A673 (cell line): ENCODE data around the gene ZFP62. TPM values are rescaled to one million over a fixed set of nuclear protein-coding genes. Genes with fewer than 3 reads are reported as not detected.

ENCODE experiments used
- BruUV-seq: library from RNA; stranded (reverse); fragments of 400-500 nt; replicated peaks from 2 replicates; lab custom pipeline; 2021; lab: Mats Ljungman, UMichigan
- CTCF ChIA-PET: fragments of 300-600 bp; sonication (Branson Sonifier 250); formaldehyde crosslinking; loops from one replicate; lab custom pipeline; 2022; ENCODE audit warnings: antibody characterized with exemption; lab: Charles Lee
- POLR2A ChIA-PET: fragments of 300-600 bp; sonication (Branson Sonifier 250); formaldehyde crosslinking; loops from one replicate; lab custom pipeline; 2022; ENCODE audit warnings: antibody characterized with exemption; ENCODE audit not compliant: low non-redundant PET; lab: Charles Lee
- DNase-seq: peaks from one replicate; pipeline ENCODE4 v3.0.0-alpha.2; 2015; ENCODE audit warnings: low spot score
- H3K27ac ChIP-seq: fragments of 200-600 bp; sonication (generic); 2 replicates; pipeline ENCODE4 v1.5.1; 2016; ENCODE audit warnings: mixed run types, low read depth, mild to moderate bottlenecking, mixed read lengths, antibody characterized with exemption, low read length; ENCODE audit not compliant: poor library complexity, severe bottlenecking
- H3K27me3 ChIP-seq: fragments of 200-600 bp; sonication (generic); replicated peaks from 2 replicates; pipeline ENCODE4 v1.6.1; 2017; ENCODE audit warnings: mixed run types, low read depth, mild to moderate bottlenecking, mixed read lengths, antibody characterized with exemption, low read length; ENCODE audit not compliant: insufficient read depth, poor library complexity
- H3K36me3 ChIP-seq: fragments of 200-600 bp; sonication (generic); 2 replicates; pipeline ENCODE4 v1.6.1; 2016; ENCODE audit warnings: mixed run types, mild to moderate bottlenecking, mixed read lengths, antibody characterized with exemption, low read length; ENCODE audit not compliant: insufficient read depth, poor library complexity, severe bottlenecking
- H3K4me1 ChIP-seq: fragments of 200-600 bp; sonication (generic); 2 replicates; pipeline ENCODE4 v1.6.1; 2017; ENCODE audit warnings: mixed run types, mild to moderate bottlenecking, mixed read lengths, antibody characterized with exemption, low read length; ENCODE audit not compliant: insufficient read depth, poor library complexity, severe bottlenecking
- H3K4me3 ChIP-seq: fragments of 200-600 bp; sonication (generic); 2 replicates; pipeline ENCODE4 v1.5.1; 2016; ENCODE audit warnings: low read depth, mixed run types, mild to moderate bottlenecking, mixed read lengths, low read length; ENCODE audit not compliant: poor library complexity, severe bottlenecking
- H3K9me3 ChIP-seq: fragments of 200-600 bp; sonication (generic); 2 replicates; pipeline ENCODE4 v1.6.1; 2016; ENCODE audit warnings: mixed run types, low read depth, mild to moderate bottlenecking, mixed read lengths, antibody characterized with exemption, low read length; ENCODE audit not compliant: poor library complexity, severe bottlenecking
- CTCF ChIP-seq: fragments of 300-800, 200-600 bp; sonication (generic); conservative IDR thresholded peaks from 2 replicates; pipeline ENCODE4 v1.5.1; 2017; ENCODE audit warnings: low read depth, mild to moderate bottlenecking, antibody characterized with exemption, low read length, moderate library complexity, mixed read lengths
- EZH2 ChIP-seq: fragments of 200-600 bp; sonication (generic); IDR thresholded peaks from 2 replicates; pipeline ENCODE4 v1.6.1; 2017; ENCODE audit warnings: borderline replicate concordance, low read depth, mild to moderate bottlenecking, mixed read lengths, antibody characterized with exemption, low read length; ENCODE audit not compliant: poor library complexity, severe bottlenecking
- intact Hi-C: fragments of 100-400 bp; cut with micrococcal nuclease; formaldehyde crosslinking; loops from one replicate; pipeline ENCODE4 v1.10.0; 2022; ENCODE audit not compliant: unreplicated experiment
- total RNA-seq: library from RNA; stranded (reverse); gene quantifications from 2 replicates; pipeline ENCODE4 v1.2.3, GENCODE V29; 2021

ZFP62 gene
- total RNA-seq, 1 experiment from 2014 or later, result 28.7 TPM

DNA sequence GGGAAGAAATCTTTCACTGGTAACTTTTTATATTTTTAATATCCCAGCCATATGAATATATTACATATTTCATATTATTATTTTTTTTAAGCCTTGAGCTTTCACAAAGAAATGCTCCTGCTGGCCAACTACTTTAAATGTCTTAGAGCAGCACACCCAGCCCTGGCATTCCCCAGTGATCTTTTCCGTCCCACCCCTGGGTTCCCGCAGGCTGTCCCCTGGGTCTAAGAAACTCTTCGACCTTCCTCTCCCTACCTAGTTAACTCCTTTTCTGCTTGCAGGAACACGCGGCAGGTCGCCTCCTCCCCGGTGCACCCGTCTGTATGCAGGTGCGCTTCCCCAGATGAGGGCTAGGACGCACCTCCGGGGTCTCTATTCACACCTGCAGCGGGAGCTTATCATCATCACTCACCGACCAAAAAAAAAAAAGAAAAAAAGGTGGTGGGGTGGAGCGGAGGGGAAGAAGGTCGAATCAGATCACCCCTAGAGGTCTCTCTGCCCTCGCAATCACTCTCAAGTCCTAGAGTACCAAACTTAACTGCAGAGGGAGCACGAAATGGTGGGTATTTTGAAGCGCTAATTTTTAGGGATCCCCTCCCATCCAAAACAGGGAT, 696 bp downstream of the ZFP62 start:
- ChIA-PET CTCF (no interaction called here), POLR2A (no interaction called here)
- no peaks in the 10 kb centered on the region for H3K27me3 ChIP-seq
- DNase-seq, result peak; percentile 39
- BruUV-seq, result TSS peak; percentile 52
- no peak for TF ChIP-seq EZH2
- 0 out of 2 replicates have a peak, but pooled peaks have one; percentile 9 for TF ChIP-seq CTCF
- intact Hi-C loops, result loop anchor here (10.0 kb wide), 1 partner anchor 294 kb away; no protein-coding TSS in a partner anchor
- H3K4me3 ChIP-seq, result peak overlapping the region; percentile 97
- H3K36me3 ChIP-seq, result peaks cover 25% of the 10 kb centered on the region
- H3K4me1 ChIP-seq, result peaks cover 5% of the 10 kb centered on the region
- peak overlapping the region; percentile 86 for H3K27ac ChIP-seq
- H3K9me3 ChIP-seq, result no peaks in the 10 kb centered on the region

DNA sequence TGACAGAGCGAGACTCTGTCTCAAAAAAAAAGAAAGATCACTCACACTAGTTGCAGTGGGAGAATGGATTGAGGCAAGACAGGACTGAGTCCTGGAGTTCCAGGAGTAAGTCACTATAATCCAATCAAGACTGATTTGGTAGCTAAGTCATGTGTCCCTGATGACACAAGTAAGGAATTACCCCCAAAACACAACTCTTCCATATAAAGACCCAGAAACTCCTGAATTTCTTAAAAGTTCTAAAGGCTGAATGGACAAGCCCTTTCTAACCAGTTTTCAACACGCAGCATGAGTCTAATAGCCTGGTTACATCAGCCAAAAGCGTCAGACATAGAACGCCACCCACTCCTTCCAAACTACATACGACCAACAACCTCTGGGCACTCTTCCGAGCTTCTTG, 2.5 kb downstream of the ZFP62 start:
- no peak overlapping the region for H3K27ac ChIP-seq
- H3K36me3 ChIP-seq, result peaks cover 35% of the 10 kb centered on the region
- peaks cover 5% of the 10 kb centered on the region for H3K4me1 ChIP-seq
- TF ChIP-seq CTCF (no peak), EZH2 (no peak)
- ChIA-PET POLR2A (no interaction called here), CTCF (no interaction called here)
- H3K4me3 ChIP-seq, result no peak overlapping the region
- intact Hi-C loops, result no loop called here
- H3K27me3 ChIP-seq, result no peaks in the 10 kb centered on the region
- BruUV-seq, result no TSS peak
- no peaks in the 10 kb centered on the region for H3K9me3 ChIP-seq
- DNase-seq, result no peak

DNA sequence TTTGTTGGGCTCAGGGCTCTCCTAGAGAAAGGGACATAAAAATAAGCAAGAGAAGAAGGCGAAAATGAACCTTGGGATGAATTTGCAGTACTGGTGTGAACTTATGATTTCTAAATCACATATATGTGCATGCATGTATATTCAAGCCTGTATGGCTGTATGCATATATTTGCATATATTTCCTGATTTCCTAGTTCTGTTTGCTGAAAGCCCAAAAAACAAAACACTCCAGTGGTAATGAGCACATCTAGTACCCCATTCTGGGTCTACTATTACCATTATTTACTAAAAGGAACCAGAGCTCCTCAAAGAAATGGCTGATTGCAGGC, 7.3 kb downstream of the ZFP62 start:
- no peak for DNase-seq
- TF ChIP-seq EZH2 (no peak), CTCF (no peak)
- Histone ChIP-seq H3K4me3 (no peak overlapping the region), H3K4me1 (no peaks in the 10 kb centered on the region), H3K36me3 (peaks cover 70% of the 10 kb centered on the region), H3K9me3 (peaks cover 44% of the 10 kb centered on the region), H3K27me3 (no peaks in the 10 kb centered on the region), H3K27ac (no peak overlapping the region)
- intact Hi-C loops, result no loop called here
- ChIA-PET POLR2A (no interaction called here), CTCF (no interaction called here)
- no TSS peak for BruUV-seq
